ENCODE measurements around the gene MAMDC2.

MAMDC2 gene

DNA sequence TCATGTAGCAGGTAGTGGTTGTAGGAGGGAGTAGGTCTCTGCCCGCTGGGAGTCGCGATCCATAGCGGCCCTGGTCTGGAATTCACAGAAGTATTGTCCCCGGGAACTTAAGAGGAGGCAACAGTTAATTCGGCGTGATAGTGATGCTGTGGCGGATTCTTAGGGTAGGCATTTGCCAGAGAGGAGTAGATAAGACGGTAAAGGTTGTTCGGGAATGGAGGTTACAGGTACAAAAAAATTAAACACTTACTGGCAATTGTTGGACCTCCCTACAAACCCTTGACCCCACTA is 215.8 kb downstream of the MAMDC2 start:
- peaks cover 86% of the 10 kb centered on the region for H3K4me1 ChIP-seq (ENCODE audit: insufficient read depth, low read length, poor library complexity, severe bottlenecking)
- H3K36me3 ChIP-seq (ENCODE audit: insufficient read depth, low read length), result peaks cover 4% of the 10 kb centered on the region; the same call in 1 of the 2 replicates
- no peaks in the 10 kb centered on the region for H3K27me3 ChIP-seq (ENCODE audit: insufficient read depth, low read length, poor library complexity, severe bottlenecking)
- H3K9me2 ChIP-seq (replicated peaks; ENCODE audit: low read depth, low read length), result no peaks in the 10 kb centered on the region
- peaks cover 70% of the 10 kb centered on the region for H3K79me2 ChIP-seq (ENCODE audit: insufficient read depth, low read length)
- H3K4me2 ChIP-seq (ENCODE audit: low read depth, low read length, poor library complexity, severe bottlenecking), result peak overlapping the region; percentile 96
- H3K9me3 ChIP-seq (ENCODE audit: insufficient read depth, low read depth, low read length), result no peaks in the 10 kb centered on the region
- peak overlapping the region; percentile 96 for H2AFZ ChIP-seq (ENCODE audit: low read length)
- TF ChIP-seq, protein P1, sequence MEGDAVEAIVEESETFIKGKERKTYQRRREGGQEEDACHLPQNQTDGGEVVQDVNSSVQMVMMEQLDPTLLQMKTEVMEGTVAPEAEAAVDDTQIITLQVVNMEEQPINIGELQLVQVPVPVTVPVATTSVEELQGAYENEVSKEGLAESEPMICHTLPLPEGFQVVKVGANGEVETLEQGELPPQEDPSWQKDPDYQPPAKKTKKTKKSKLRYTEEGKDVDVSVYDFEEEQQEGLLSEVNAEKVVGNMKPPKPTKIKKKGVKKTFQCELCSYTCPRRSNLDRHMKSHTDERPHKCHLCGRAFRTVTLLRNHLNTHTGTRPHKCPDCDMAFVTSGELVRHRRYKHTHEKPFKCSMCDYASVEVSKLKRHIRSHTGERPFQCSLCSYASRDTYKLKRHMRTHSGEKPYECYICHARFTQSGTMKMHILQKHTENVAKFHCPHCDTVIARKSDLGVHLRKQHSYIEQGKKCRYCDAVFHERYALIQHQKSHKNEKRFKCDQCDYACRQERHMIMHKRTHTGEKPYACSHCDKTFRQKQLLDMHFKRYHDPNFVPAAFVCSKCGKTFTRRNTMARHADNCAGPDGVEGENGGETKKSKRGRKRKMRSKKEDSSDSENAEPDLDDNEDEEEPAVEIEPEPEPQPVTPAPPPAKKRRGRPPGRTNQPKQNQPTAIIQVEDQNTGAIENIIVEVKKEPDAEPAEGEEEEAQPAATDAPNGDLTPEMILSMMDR (conservative IDR thresholded peaks at IDR 0.05; ENCODE audit: low read length), result no peak
- no peak for TF ChIP-seq EZH2phosphoT487 (IDR thresholded peaks at IDR 0.05; ENCODE audit: borderline replicate concordance)
- H3F3A ChIP-seq (ENCODE audit: low read depth), result no peaks in the 10 kb centered on the region
- peak overlapping the region; percentile 79 for H3K4me3 ChIP-seq (ENCODE audit: low read length, poor library complexity, severe bottlenecking)
- peak overlapping the region; percentile 90 for H3K9ac ChIP-seq (ENCODE audit: low read depth, low read length, poor library complexity, severe bottlenecking)
- H4K20me1 ChIP-seq (ENCODE audit: insufficient read depth, low read length, poor library complexity, severe bottlenecking), result peaks cover 51% of the 10 kb centered on the region

DNA sequence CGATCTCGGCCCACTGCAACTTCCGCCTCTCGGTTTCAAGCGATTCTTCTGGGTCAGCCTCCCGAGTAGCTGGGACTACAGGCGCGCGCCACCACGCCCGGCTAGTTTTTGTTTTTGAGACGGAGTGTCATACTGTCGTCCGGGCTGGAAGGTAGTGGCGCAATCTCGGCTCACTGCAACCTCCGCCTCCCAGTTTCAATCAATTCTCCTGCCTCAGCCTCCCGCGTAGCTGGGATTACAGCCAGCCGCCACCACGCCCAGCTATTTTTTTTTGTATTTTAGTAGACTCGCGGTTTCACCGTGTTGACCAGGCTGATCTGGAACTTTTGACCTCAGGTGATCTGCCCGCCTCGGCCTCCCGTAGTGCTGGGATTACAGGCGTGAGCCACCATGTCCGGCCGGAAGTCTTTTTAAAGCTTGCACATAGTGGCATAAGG is 216.4 kb downstream of the MAMDC2 start:
- Histone ChIP-seq H3K9ac (ENCODE audit: low read depth, low read length, poor library complexity, severe bottlenecking) (peak overlapping the region; percentile 90), H3K9me2 (replicated peaks; ENCODE audit: low read depth, low read length) (no peaks in the 10 kb centered on the region), H3K4me3 (ENCODE audit: low read length, poor library complexity, severe bottlenecking) (peak overlapping the region; percentile 79), H3K9me3 (ENCODE audit: insufficient read depth, low read depth, low read length) (no peaks in the 10 kb centered on the region), H3K36me3 (ENCODE audit: insufficient read depth, low read length) (peaks cover 10% of the 10 kb centered on the region; the same call in 1 of the 2 replicates), H3K4me1 (ENCODE audit: insufficient read depth, low read length, poor library complexity, severe bottlenecking) (peaks cover 85% of the 10 kb centered on the region), H4K20me1 (ENCODE audit: insufficient read depth, low read length, poor library complexity, severe bottlenecking) (peaks cover 53% of the 10 kb centered on the region), H3K27me3 (ENCODE audit: insufficient read depth, low read length, poor library complexity, severe bottlenecking) (no peaks in the 10 kb centered on the region), H3K4me2 (ENCODE audit: low read depth, low read length, poor library complexity, severe bottlenecking) (peak overlapping the region; percentile 96), H3F3A (ENCODE audit: low read depth) (no peaks in the 10 kb centered on the region), H2AFZ (ENCODE audit: low read length) (no peak overlapping the region), H3K79me2 (ENCODE audit: insufficient read depth, low read length) (peaks cover 76% of the 10 kb centered on the region)
- no peak for TF ChIP-seq EZH2phosphoT487 (IDR thresholded peaks at IDR 0.05; ENCODE audit: borderline replicate concordance)
- TF ChIP-seq, protein P1 (conservative IDR thresholded peaks at IDR 0.05; ENCODE audit: low read length), result no peak

DNA sequence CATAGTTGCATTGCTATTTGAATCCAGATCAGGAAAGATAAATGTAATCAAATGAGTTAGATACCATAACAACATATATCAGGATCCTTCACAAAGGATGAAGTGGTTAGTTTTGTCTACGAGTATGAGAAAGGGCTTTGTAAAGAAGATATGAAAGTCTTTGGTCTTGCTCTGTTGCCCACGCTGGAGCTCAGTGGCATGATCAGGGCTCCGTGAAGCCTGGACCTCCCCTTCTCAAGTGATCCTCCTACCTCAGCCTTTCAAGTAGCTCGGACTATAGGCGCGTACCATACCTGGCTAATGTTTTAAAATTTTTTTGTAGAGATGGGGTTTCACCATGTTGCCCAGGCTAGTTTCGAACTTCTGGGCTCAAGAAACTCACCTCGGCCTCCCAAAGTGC is 217.0 kb downstream of the MAMDC2 start:
- Histone ChIP-seq H3K27me3 (ENCODE audit: insufficient read depth, low read length, poor library complexity, severe bottlenecking) (no peaks in the 10 kb centered on the region), H3F3A (ENCODE audit: low read depth) (no peaks in the 10 kb centered on the region), H3K4me3 (ENCODE audit: low read length, poor library complexity, severe bottlenecking) (peak overlapping the region; percentile 79), H3K4me2 (ENCODE audit: low read depth, low read length, poor library complexity, severe bottlenecking) (peak overlapping the region; percentile 96), H4K20me1 (ENCODE audit: insufficient read depth, low read length, poor library complexity, severe bottlenecking) (peaks cover 55% of the 10 kb centered on the region), H3K9me2 (replicated peaks; ENCODE audit: low read depth, low read length) (no peaks in the 10 kb centered on the region), H3K36me3 (ENCODE audit: insufficient read depth, low read length) (peaks cover 16% of the 10 kb centered on the region; the same call in 1 of the 2 replicates), H3K4me1 (ENCODE audit: insufficient read depth, low read length, poor library complexity, severe bottlenecking) (peaks cover 80% of the 10 kb centered on the region), H2AFZ (ENCODE audit: low read length) (no peak overlapping the region), H3K79me2 (ENCODE audit: insufficient read depth, low read length) (peaks cover 81% of the 10 kb centered on the region), H3K9me3 (ENCODE audit: insufficient read depth, low read depth, low read length) (no peaks in the 10 kb centered on the region), H3K9ac (ENCODE audit: low read depth, low read length, poor library complexity, severe bottlenecking) (peak overlapping the region; percentile 90)
- TF ChIP-seq, protein P1 (conservative IDR thresholded peaks at IDR 0.05; ENCODE audit: low read length), result no peak
- no peak for TF ChIP-seq EZH2phosphoT487 (IDR thresholded peaks at IDR 0.05; ENCODE audit: borderline replicate concordance)
